Esophagus squamous epithelium (tissue), 4 donors: ENCODE measurements around the gene NXPE4.

Source experiments
- POLR2A ChIP-seq, 4 donors: fragments of 450-650 bp; IDR thresholded peaks; one replicate each; pipeline ENCODE4 v1.6.1; 2017; ENCODE audit warnings: antibody characterized with exemption in 4 of 4, mild to moderate bottlenecking in 4 of 4, moderate library complexity in 3 of 4
- TF ChIP-seq, protein P1 (sequence below), 6 experiments: fragments of 450-650 bp in 4 of 6; fragments of 200-600 bp in 2 of 6; sonication (generic) in 2 of 6; IDR thresholded peaks; one replicate each; pipeline ENCODE4 v1.5.1; 2016 to 2019; ENCODE audit warnings: antibody characterized with exemption in 6 of 6, mild to moderate bottlenecking in 4 of 6, moderate library complexity in 4 of 6

DNA sequence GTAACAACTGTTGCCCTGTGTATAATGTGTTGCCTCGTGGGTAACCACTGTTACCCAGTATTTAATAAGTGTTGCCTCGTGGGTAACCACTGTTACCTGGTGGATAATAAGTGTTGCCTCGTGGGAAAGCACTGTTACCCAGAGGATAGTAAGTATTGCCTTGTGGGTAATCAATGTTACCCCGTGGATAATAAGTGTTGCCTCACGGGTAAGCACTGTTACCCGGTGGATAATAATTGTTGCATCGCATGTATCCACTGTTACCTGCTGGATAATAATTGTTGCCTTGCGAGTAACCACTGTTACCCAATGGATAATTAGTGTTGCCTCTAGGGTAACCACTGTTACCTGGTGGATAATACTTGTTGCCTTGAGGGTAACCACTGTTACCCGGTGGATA lies 17.1 kb upstream of the NXPE4 start:
- TF ChIP-seq, protein P1, sequence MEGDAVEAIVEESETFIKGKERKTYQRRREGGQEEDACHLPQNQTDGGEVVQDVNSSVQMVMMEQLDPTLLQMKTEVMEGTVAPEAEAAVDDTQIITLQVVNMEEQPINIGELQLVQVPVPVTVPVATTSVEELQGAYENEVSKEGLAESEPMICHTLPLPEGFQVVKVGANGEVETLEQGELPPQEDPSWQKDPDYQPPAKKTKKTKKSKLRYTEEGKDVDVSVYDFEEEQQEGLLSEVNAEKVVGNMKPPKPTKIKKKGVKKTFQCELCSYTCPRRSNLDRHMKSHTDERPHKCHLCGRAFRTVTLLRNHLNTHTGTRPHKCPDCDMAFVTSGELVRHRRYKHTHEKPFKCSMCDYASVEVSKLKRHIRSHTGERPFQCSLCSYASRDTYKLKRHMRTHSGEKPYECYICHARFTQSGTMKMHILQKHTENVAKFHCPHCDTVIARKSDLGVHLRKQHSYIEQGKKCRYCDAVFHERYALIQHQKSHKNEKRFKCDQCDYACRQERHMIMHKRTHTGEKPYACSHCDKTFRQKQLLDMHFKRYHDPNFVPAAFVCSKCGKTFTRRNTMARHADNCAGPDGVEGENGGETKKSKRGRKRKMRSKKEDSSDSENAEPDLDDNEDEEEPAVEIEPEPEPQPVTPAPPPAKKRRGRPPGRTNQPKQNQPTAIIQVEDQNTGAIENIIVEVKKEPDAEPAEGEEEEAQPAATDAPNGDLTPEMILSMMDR (IDR thresholded peaks at IDR 0.05), result no peak
- no peak for TF ChIP-seq POLR2A (IDR thresholded peaks at IDR 0.05)
